ENCODE measurements around the gene SCN5A.
A peak's percentile ranks its signal among the peaks of the same experiment; 100 is the strongest.

SCN5A gene

DNA sequence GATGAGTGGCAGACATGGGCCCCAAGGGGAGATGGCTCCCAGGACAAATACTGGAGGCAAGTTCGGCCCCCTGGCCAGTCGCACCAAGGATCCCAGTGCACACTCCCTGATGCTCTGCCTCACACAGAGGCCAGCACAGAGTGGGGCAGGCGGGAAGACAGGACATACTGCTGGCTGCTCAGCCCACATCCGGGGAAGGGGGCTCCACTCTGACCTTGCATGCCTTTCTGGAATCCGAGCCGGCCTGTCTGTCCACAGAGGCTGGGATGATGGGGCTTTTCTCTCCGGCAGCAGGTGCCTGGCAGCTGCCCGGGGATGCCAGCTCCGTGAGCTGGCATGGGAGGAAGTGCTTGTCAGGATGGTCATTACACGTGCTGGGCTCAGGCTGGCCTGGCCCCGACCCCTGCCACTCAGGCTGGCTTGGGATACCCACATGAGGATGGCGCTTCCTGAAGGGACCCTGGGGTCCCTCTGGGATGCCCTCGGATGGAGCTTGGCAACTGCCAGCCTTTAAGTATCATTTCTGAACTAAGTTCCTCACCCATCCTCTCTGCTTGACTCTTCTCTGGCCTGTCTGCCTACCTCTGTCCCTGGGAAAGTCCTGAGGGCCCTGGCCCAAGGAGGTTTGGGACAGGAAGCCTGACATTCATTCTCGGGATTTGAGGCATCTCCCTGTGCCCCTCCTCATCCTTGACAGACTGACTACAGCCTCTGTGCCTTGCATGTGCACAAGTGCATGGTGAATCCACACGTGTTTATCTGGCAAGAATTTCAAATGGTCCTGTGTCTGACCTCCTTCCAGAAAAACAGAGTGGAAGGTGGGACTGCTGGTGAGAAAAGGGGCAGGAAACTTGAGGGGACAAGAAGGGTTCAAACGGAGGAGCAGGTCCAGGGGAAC lies 106.8 kb downstream of the SCN5A start:
- H3K4me3 Mint-ChIP-seq, result no peak overlapping the region
- H3K4me1 Mint-ChIP-seq, result peaks cover 23% of the 10 kb centered on the region
- DNase-seq, result peak; percentile 20
- H3K27me3 Mint-ChIP-seq (ENCODE audit: low read depth, poor library complexity), result peaks cover 14% of the 10 kb centered on the region
- H3K36me3 Mint-ChIP-seq (ENCODE audit: low read depth), result peaks cover 4% of the 10 kb centered on the region
- TF ChIP-seq CTCF (IDR thresholded peaks at IDR 0.05), result no peak
- peak overlapping the region; percentile 49 for H3K27ac Mint-ChIP-seq
- no peaks in the 10 kb centered on the region for H3K9me3 Mint-ChIP-seq

DNA sequence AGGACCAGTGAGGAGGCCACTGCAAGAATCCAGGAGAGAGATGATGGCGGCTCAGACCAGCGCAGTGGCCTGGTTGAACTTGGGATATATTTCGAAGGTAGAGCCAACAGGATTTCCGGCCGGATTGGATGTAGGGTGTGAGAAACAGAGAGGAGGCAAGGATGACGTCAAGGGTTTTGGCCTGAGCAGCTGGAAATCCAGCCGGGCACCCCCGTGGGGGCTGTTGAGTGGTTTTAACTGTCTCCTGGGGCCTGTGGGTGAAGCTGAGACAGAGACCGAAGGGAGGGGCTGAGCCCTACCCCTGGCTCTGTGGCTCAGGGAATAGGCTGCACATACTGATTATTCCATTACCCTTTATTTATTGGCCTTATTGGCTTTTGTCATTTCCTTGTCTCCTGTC lies 107.7 kb downstream of the SCN5A start:
- Mint-ChIP-seq H3K4me1 (peaks cover 23% of the 10 kb centered on the region), H3K9me3 (no peaks in the 10 kb centered on the region), H3K27ac (peak overlapping the region; percentile 49), H3K27me3 (ENCODE audit: low read depth, poor library complexity) (peaks cover 9% of the 10 kb centered on the region), H3K4me3 (no peak overlapping the region), H3K36me3 (ENCODE audit: low read depth) (peaks cover 7% of the 10 kb centered on the region)
- no peak for TF ChIP-seq CTCF (IDR thresholded peaks at IDR 0.05)
- no peak for DNase-seq

- no peak for TF ChIP-seq CTCF (IDR thresholded peaks at IDR 0.05)
- H3K9me3 Mint-ChIP-seq, result peaks cover 16% of the 10 kb centered on the region
- peaks cover 12% of the 10 kb centered on the region for H3K4me1 Mint-ChIP-seq
- no peak for DNase-seq
- H3K4me3 Mint-ChIP-seq, result no peak overlapping the region
- peak overlapping the region; percentile 39 for H3K27ac Mint-ChIP-seq
- no peaks in the 10 kb centered on the region for H3K27me3 Mint-ChIP-seq (ENCODE audit: low read depth, poor library complexity)
- H3K36me3 Mint-ChIP-seq (ENCODE audit: low read depth), result peaks cover 28% of the 10 kb centered on the region
These were observed 110.6 kb downstream of the SCN5A start for GRCh38 chr3:38538773-38539353.

DNA sequence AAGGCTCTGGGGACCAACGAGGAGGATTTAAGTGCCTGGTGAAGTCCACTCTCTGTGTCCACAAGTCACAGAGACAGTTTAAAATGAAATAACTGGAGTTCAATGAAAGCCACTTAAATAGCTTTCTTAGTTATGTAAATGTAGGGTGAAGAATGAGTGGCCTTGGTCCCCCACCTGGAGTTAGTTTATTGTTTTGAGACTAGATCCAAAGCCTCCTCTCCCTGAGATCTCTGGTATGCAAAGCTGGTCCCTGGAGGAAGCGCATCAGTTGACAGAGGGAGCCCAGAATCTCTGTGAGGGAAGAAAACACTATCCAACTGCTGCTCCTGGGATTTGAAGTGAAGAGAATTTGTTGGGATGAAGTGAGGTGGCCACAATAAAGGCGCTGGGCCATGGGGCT lies 112.8 kb downstream of the SCN5A start:
- peaks cover 28% of the 10 kb centered on the region for H3K36me3 Mint-ChIP-seq (ENCODE audit: low read depth)
- DNase-seq, result no peak
- H3K27ac Mint-ChIP-seq, result no peak overlapping the region
- H3K27me3 Mint-ChIP-seq (ENCODE audit: low read depth, poor library complexity), result peaks cover 11% of the 10 kb centered on the region
- TF ChIP-seq CTCF (IDR thresholded peaks at IDR 0.05), result no peak
- peaks cover 17% of the 10 kb centered on the region for H3K4me1 Mint-ChIP-seq
- H3K9me3 Mint-ChIP-seq, result peaks cover 16% of the 10 kb centered on the region
- no peak overlapping the region for H3K4me3 Mint-ChIP-seq

DNA sequence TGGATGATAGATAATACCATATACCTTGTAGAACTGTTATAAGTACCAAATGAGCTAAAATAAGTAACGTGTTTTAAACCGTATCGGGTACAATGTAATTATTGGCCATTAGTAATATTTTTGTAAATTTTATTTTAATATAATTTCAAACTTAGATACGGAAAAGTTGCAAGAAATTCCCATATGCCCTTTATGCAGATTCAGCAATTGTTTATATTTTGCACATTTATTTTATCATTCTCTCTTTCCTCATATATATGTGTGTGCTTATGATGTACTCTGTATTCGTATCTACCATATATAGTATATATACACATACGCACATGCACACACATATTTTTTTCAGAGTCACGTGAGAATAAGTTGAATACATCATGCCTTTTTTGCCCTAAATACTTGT lies 114.9 kb downstream of the SCN5A start:
- H3K4me3 Mint-ChIP-seq, result no peak overlapping the region
- no peak overlapping the region for H3K27ac Mint-ChIP-seq

More for the DNA sequence above, 114.9 kb downstream of the SCN5A start:
- no peak for DNase-seq
- no peak for TF ChIP-seq CTCF (IDR thresholded peaks at IDR 0.05)
- Mint-ChIP-seq H3K36me3 (ENCODE audit: low read depth) (peaks cover 35% of the 10 kb centered on the region), H3K27me3 (ENCODE audit: low read depth, poor library complexity) (peaks cover 11% of the 10 kb centered on the region), H3K9me3 (peaks cover 16% of the 10 kb centered on the region), H3K4me1 (peaks cover 12% of the 10 kb centered on the region)
